Measurements from ENCODE around the gene CDRT15L2.
"Not testable (repeated sequence)": the region's sequence is repeated elsewhere in the genome, so short reads cannot be mapped to it uniquely, and the experiment has no call there.

- not testable (repeated sequence) for TF ChIP-seq CTCF, POLR2A (IDR thresholded peaks at IDR 0.05)
These were observed 4.5 kb upstream of the CDRT15L2 start for GRCh38 chr17:20575071-20575470.
